H9 (cell line): ENCODE measurements around the gene MBTPS2. TPM values are rescaled to one million over a fixed set of nuclear protein-coding genes. Genes with fewer than 3 reads are reported as not detected.

Experiments used
- DNase-seq: peaks from one replicate; pipeline ENCODE4 v3.0.0-alpha.2; 2017
- H2AFZ ChIP-seq: one replicate; pipeline ENCODE4 v1.6.1; 2013; ENCODE audit warnings: mild to moderate bottlenecking, low read length, control low read depth, moderate library complexity
- H2AK5ac ChIP-seq: 2 replicates; pipeline ENCODE4 v1.6.1; 2013; ENCODE audit warnings: low read length, control low read depth, mixed read lengths; ENCODE audit not compliant: insufficient read length
- H2BK120ac ChIP-seq: one replicate; pipeline ENCODE4 v1.6.1; 2013; ENCODE audit warnings: low read depth, mild to moderate bottlenecking, low read length, control low read depth, inconsistent platforms; ENCODE audit not compliant: poor library complexity, severe bottlenecking
- H2BK12ac ChIP-seq: 2 replicates; pipeline ENCODE4 v1.6.1; 2013; ENCODE audit warnings: low read length, control low read depth, mixed read lengths, low read depth; ENCODE audit not compliant: insufficient read length
- H2BK15ac ChIP-seq: 2 replicates; pipeline ENCODE4 v1.6.1; 2013; ENCODE audit warnings: low read depth, low read length, control low read depth
- H2BK20ac ChIP-seq: one replicate; pipeline ENCODE4 v1.6.1; 2013; ENCODE audit warnings: low read depth, mild to moderate bottlenecking, low read length, control low read depth, inconsistent platforms; ENCODE audit not compliant: poor library complexity, severe bottlenecking
- H2BK5ac ChIP-seq: 2 replicates; pipeline ENCODE4 v1.6.1; 2013; ENCODE audit warnings: low read length, control low read depth, mixed read lengths; ENCODE audit not compliant: insufficient read length
- H3K14ac ChIP-seq: 2 replicates; pipeline ENCODE4 v1.6.1; 2013; ENCODE audit warnings: low read length, control low read depth; ENCODE audit not compliant: insufficient read depth
- H3K18ac ChIP-seq: 2 replicates; pipeline ENCODE4 v1.6.1; 2013; ENCODE audit warnings: low read depth, mild to moderate bottlenecking, mixed read lengths, low read length, control low read depth; ENCODE audit not compliant: insufficient read length
- H3K23ac ChIP-seq: 2 replicates; pipeline ENCODE4 v1.6.1; 2013; ENCODE audit warnings: low read length, control low read depth, mixed read lengths, low read depth; ENCODE audit not compliant: insufficient read length
- H3K23me2 ChIP-seq: 2 replicates; pipeline ENCODE4 v1.6.1; 2013; ENCODE audit warnings: low read depth, mild to moderate bottlenecking, mixed read lengths, low read length, control low read depth; ENCODE audit not compliant: insufficient read length, poor library complexity, severe bottlenecking
- H3K27ac ChIP-seq: 2 replicates; pipeline ENCODE4 v1.5.1; 2013; ENCODE audit warnings: low read length, control low read depth, mixed read lengths, low read depth; ENCODE audit not compliant: insufficient read length
- H3K27me3 ChIP-seq: 2 replicates; pipeline ENCODE4 v1.6.1; 2013; ENCODE audit warnings: low read length, control low read depth, inconsistent platforms; ENCODE audit not compliant: insufficient read depth
- H3K4ac ChIP-seq: 2 replicates; pipeline ENCODE4 v1.6.1; 2013; ENCODE audit warnings: low read depth, mild to moderate bottlenecking, control low read depth, inconsistent platforms, low read length, moderate library complexity
- H3K4me1 ChIP-seq: 2 replicates; pipeline ENCODE4 v1.6.1; 2013; ENCODE audit warnings: low read length, control low read depth, inconsistent platforms; ENCODE audit not compliant: insufficient read depth
- H3K4me2 ChIP-seq: 2 replicates; pipeline ENCODE4 v1.6.1; 2013; ENCODE audit warnings: low read length, control low read depth, mixed read lengths; ENCODE audit not compliant: insufficient read length, insufficient read depth
- H3K56ac ChIP-seq: 2 replicates; pipeline ENCODE4 v1.6.1; 2013; ENCODE audit warnings: low read depth, mild to moderate bottlenecking, mixed read lengths, low read length, control low read depth; ENCODE audit not compliant: insufficient read length
- H3K79me1 ChIP-seq: 2 replicates; pipeline ENCODE4 v1.6.1; 2013; ENCODE audit warnings: low read depth, mild to moderate bottlenecking, moderate library complexity, low read length, control low read depth, inconsistent platforms; ENCODE audit not compliant: insufficient read depth, poor library complexity, severe bottlenecking
- H3K79me2 ChIP-seq: 2 replicates; pipeline ENCODE4 v1.6.1; 2013; ENCODE audit warnings: low read length, control low read depth, inconsistent platforms; ENCODE audit not compliant: insufficient read depth
- H3K9ac ChIP-seq: 2 replicates; pipeline ENCODE4 v1.6.1; 2013; ENCODE audit warnings: low read length, control low read depth, mixed read lengths; ENCODE audit not compliant: insufficient read length; ENCODE audit errors: extremely low read depth
- H3K9me3 ChIP-seq: one replicate; pipeline ENCODE4 v1.6.1; 2013; ENCODE audit warnings: low read depth, low read length, inconsistent platforms; ENCODE audit not compliant: control insufficient read depth
- H3T11ph ChIP-seq: one replicate; pipeline ENCODE4 v1.6.1; 2013; ENCODE audit warnings: mild to moderate bottlenecking, low read length, control low read depth, inconsistent platforms
- H4K20me1 ChIP-seq: one replicate; pipeline ENCODE4 v1.6.1; 2013; ENCODE audit not compliant: control insufficient read depth, insufficient read length, insufficient read depth
- H4K5ac ChIP-seq: 2 replicates; pipeline ENCODE4 v1.6.1; 2013; ENCODE audit warnings: low read depth, mild to moderate bottlenecking, mixed read lengths, low read length, control low read depth; ENCODE audit not compliant: insufficient read length
- H4K8ac ChIP-seq: replicated peaks from 2 replicates; pipeline ENCODE4 v1.6.1; 2013; ENCODE audit warnings: low read length, control low read depth, mixed read lengths, low read depth; ENCODE audit not compliant: insufficient read length
- H4K91ac ChIP-seq: 2 replicates; pipeline ENCODE4 v1.6.1; 2013; ENCODE audit warnings: low read depth, mild to moderate bottlenecking, moderate library complexity, mixed read lengths, low read length, control low read depth; ENCODE audit not compliant: insufficient read length
- H3K27ac Mint-ChIP-seq, 3 experiments: 2 replicates in 2 of 3; 3 replicates in 1 of 3; pipeline ENCODE4 v1.8.0; 2020 to 2021; ENCODE audit warnings: mixed read lengths in 3 of 3, mild to moderate bottlenecking in 1 of 3, moderate library complexity in 1 of 3
- H3K27me3 Mint-ChIP-seq: 2 replicates; pipeline ENCODE4 v1.8.0; 2021; ENCODE audit warnings: low read depth, mild to moderate bottlenecking, moderate library complexity, mixed read lengths
- H3K36me3 Mint-ChIP-seq, 3 experiments: 2 replicates in 2 of 3; 3 replicates in 1 of 3; pipeline ENCODE4 v1.8.0; 2020 to 2021; ENCODE audit warnings: low read depth in 3 of 3, mixed read lengths in 3 of 3; ENCODE audit not compliant: insufficient read depth in 1 of 3
- H3K4me1 Mint-ChIP-seq, 2 experiments: 2 replicates each; pipeline ENCODE4 v1.8.0; 2020; ENCODE audit warnings: mixed read lengths in 2 of 2
- H3K4me3 Mint-ChIP-seq, 2 experiments: 2 replicates in 1 of 2; 3 replicates in 1 of 2; pipeline ENCODE4 v1.8.0; 2020 to 2021; ENCODE audit warnings: mild to moderate bottlenecking in 2 of 2, mixed read lengths in 2 of 2, moderate library complexity in 1 of 2
- H3K9me3 Mint-ChIP-seq, 2 experiments: 2 replicates in 1 of 2; 3 replicates in 1 of 2; pipeline ENCODE4 v1.8.0; 2020; ENCODE audit warnings: mild to moderate bottlenecking in 2 of 2, mixed read lengths in 2 of 2, moderate library complexity in 1 of 2
- WGBS: extraction: QIAGEN DNeasy Blood & Tissue Kit; methylation state at CpG from one replicate; pipeline ENCODE4 v1.1.7; 2013; ENCODE audit warnings: missing lambda C conversion rate, low lambda C conversion rate, mixed read lengths; ENCODE audit not compliant: insufficient read length; ENCODE audit errors: extremely low coverage; 5-methylcytosine and 5-hydroxymethylcytosine counted together
- total RNA-seq: library from RNA; stranded (reverse); gene quantifications from 2 replicates; pipeline ENCODE4 v1.2.1, GENCODE V29; 2021
- TF ChIP-seq, protein P1 (sequence below): fragments of 200-600 bp; sonication (generic); conservative IDR thresholded peaks from 3 replicates; pipeline ENCODE4 v1.8.0; 2021; ENCODE audit warnings: antibody characterized with exemption, mild to moderate bottlenecking

The MBTPS2 gene
- total RNA-seq, 1 experiment from 2014 or later, result 6.8 TPM

DNA sequence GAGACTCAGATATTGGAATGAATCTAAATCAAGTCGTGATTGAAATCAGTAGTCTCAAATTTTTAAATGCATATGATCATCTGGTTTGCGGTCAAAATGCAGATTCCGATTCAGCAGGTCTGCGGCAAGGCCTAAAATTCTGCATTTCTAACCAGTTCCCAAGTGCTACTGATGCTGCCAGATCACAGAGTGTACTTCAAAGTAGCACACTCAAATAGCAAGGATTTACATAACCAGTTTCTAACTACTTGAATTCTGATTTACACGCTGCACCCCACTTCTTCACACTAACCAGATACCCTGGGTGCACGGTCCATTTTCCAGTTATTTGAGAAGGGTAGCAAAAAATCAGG is 752 bp downstream of the MBTPS2 start:
- Histone ChIP-seq H3K9me3 (no peaks in the 10 kb centered on the region), H4K91ac (no peak overlapping the region), H3K23me2 (no peaks in the 10 kb centered on the region), H2BK15ac (no peak overlapping the region), H3T11ph (no peak overlapping the region), H3K9ac (peak overlapping the region; percentile 66), H3K4ac (no peak overlapping the region), H2AK5ac (no peak overlapping the region), H2BK120ac (no peak overlapping the region), H3K79me1 (no peaks in the 10 kb centered on the region), H3K23ac (no peak overlapping the region), H3K18ac (no peak overlapping the region), H3K56ac (no peak overlapping the region), H4K20me1 (no peaks in the 10 kb centered on the region), H2BK12ac (no peak overlapping the region), H2AFZ (no peak overlapping the region), H2BK20ac (no peak overlapping the region), H3K27ac (no peak overlapping the region), H3K27me3 (no peaks in the 10 kb centered on the region), H2BK5ac (no peak overlapping the region), H3K79me2 (no peaks in the 10 kb centered on the region), H3K14ac (no peak overlapping the region), H3K4me1 (no peaks in the 10 kb centered on the region), H4K5ac (no peak overlapping the region), H4K8ac (no peak overlapping the region), H3K4me2 (peak overlapping the region; percentile 66)
- Mint-ChIP-seq H3K36me3 (peaks cover 3 to 7% (median 3%) of the 10 kb centered on the region in 3 experiments; a peak in 4 of 7 replicates), H3K27ac (peak overlapping the region in 2 of 3 experiments; percentile 13 to 39; a peak in 3 of 7 replicates), H3K4me1 (peaks cover 17 to 22% of the 10 kb centered on the region in 2 experiments), H3K27me3 (no peaks in the 10 kb centered on the region), H3K4me3 (peak overlapping the region; percentile 86 to 88), H3K9me3 (peaks cover 0 to 12% of the 10 kb centered on the region in 2 experiments; a peak in 3 of 5 replicates)
- DNase-seq, result no peak
- no CpG with 5 or more reads among the region's 6 CpGs for WGBS
- TF ChIP-seq, protein P1, sequence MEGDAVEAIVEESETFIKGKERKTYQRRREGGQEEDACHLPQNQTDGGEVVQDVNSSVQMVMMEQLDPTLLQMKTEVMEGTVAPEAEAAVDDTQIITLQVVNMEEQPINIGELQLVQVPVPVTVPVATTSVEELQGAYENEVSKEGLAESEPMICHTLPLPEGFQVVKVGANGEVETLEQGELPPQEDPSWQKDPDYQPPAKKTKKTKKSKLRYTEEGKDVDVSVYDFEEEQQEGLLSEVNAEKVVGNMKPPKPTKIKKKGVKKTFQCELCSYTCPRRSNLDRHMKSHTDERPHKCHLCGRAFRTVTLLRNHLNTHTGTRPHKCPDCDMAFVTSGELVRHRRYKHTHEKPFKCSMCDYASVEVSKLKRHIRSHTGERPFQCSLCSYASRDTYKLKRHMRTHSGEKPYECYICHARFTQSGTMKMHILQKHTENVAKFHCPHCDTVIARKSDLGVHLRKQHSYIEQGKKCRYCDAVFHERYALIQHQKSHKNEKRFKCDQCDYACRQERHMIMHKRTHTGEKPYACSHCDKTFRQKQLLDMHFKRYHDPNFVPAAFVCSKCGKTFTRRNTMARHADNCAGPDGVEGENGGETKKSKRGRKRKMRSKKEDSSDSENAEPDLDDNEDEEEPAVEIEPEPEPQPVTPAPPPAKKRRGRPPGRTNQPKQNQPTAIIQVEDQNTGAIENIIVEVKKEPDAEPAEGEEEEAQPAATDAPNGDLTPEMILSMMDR, result no peak
